ENCODE measurements around the gene PRKCSH.

PRKCSH gene

GRCh38 chr19:11444059-11444458, 8.6 kb downstream of the PRKCSH start:
- Histone ChIP-seq H3K9ac (ENCODE audit: low read depth, low read length) (no peak overlapping the region), H3K4me3 (ENCODE audit: low read depth, low read length) (no peak overlapping the region), H3K4me1 (ENCODE audit: control insufficient read depth, insufficient read depth, low read length) (no peaks in the 10 kb centered on the region), H3K27me3 (ENCODE audit: control insufficient read depth, insufficient read depth, low read length) (no peaks in the 10 kb centered on the region), H3K27ac (ENCODE audit: low read depth, low read length) (no peak overlapping the region), H3K36me3 (ENCODE audit: control insufficient read depth, insufficient read depth, low read length) (peaks cover 90% of the 10 kb centered on the region), H3K9me3 (ENCODE audit: control insufficient read depth, insufficient read depth, low read length) (no peaks in the 10 kb centered on the region)

- Histone ChIP-seq H3K9ac (ENCODE audit: low read depth, low read length) (no peak overlapping the region), H3K27me3 (ENCODE audit: control insufficient read depth, insufficient read depth, low read length) (no peaks in the 10 kb centered on the region), H3K27ac (ENCODE audit: low read depth, low read length) (no peak overlapping the region), H3K4me3 (ENCODE audit: low read depth, low read length) (no peak overlapping the region), H3K4me1 (ENCODE audit: control insufficient read depth, insufficient read depth, low read length) (no peaks in the 10 kb centered on the region), H3K9me3 (ENCODE audit: control insufficient read depth, insufficient read depth, low read length) (no peaks in the 10 kb centered on the region), H3K36me3 (ENCODE audit: control insufficient read depth, insufficient read depth, low read length) (peaks cover 90% of the 10 kb centered on the region)
These were observed 9.7 kb downstream of the PRKCSH start for GRCh38 chr19:11445141-11445540.

- no peaks in the 10 kb centered on the region for H3K27me3 ChIP-seq (ENCODE audit: control insufficient read depth, insufficient read depth, low read length)
- H3K9me3 ChIP-seq (ENCODE audit: control insufficient read depth, insufficient read depth, low read length) = no peaks in the 10 kb centered on the region
- no peak overlapping the region for H3K27ac ChIP-seq (ENCODE audit: low read depth, low read length)
- no peak overlapping the region for H3K9ac ChIP-seq (ENCODE audit: low read depth, low read length)
- H3K36me3 ChIP-seq (ENCODE audit: control insufficient read depth, insufficient read depth, low read length) = peaks cover 84% of the 10 kb centered on the region
- no peaks in the 10 kb centered on the region for H3K4me1 ChIP-seq (ENCODE audit: control insufficient read depth, insufficient read depth, low read length)
- no peak overlapping the region for H3K4me3 ChIP-seq (ENCODE audit: low read depth, low read length)
These were observed 10.8 kb downstream of the PRKCSH start for GRCh38 chr19:11446271-11446651.

GRCh38 chr19:11446652-11447301, 11.3 kb downstream of the PRKCSH start:
- Histone ChIP-seq H3K4me3 (ENCODE audit: low read depth, low read length) (no peak overlapping the region), H3K9me3 (ENCODE audit: control insufficient read depth, insufficient read depth, low read length) (no peaks in the 10 kb centered on the region), H3K9ac (ENCODE audit: low read depth, low read length) (no peak overlapping the region), H3K4me1 (ENCODE audit: control insufficient read depth, insufficient read depth, low read length) (0 out of 2 replicates have a peak, but pooled peaks cover under 1% of the 10 kb centered on the region), H3K27me3 (ENCODE audit: control insufficient read depth, insufficient read depth, low read length) (no peaks in the 10 kb centered on the region), H3K27ac (ENCODE audit: low read depth, low read length) (no peak overlapping the region), H3K36me3 (ENCODE audit: control insufficient read depth, insufficient read depth, low read length) (peaks cover 79% of the 10 kb centered on the region)

GRCh38 chr19:11447347-11448262, 12.2 kb downstream of the PRKCSH start:
- Histone ChIP-seq H3K36me3 (ENCODE audit: control insufficient read depth, insufficient read depth, low read length) (peaks cover 70% of the 10 kb centered on the region), H3K27ac (ENCODE audit: low read depth, low read length) (no peak overlapping the region), H3K4me1 (ENCODE audit: control insufficient read depth, insufficient read depth, low read length) (peaks cover 7% of the 10 kb centered on the region), H3K27me3 (ENCODE audit: control insufficient read depth, insufficient read depth, low read length) (no peaks in the 10 kb centered on the region), H3K4me3 (ENCODE audit: low read depth, low read length) (no peak overlapping the region), H3K9me3 (ENCODE audit: control insufficient read depth, insufficient read depth, low read length) (no peaks in the 10 kb centered on the region), H3K9ac (ENCODE audit: low read depth, low read length) (no peak overlapping the region)

GRCh38 chr19:11448410-11448809, 13.0 kb downstream of the PRKCSH start:
- Histone ChIP-seq H3K9me3 (ENCODE audit: control insufficient read depth, insufficient read depth, low read length) (no peaks in the 10 kb centered on the region), H3K27me3 (ENCODE audit: control insufficient read depth, insufficient read depth, low read length) (no peaks in the 10 kb centered on the region), H3K27ac (ENCODE audit: low read depth, low read length) (no peak overlapping the region), H3K4me3 (ENCODE audit: low read depth, low read length) (no peak overlapping the region), H3K4me1 (ENCODE audit: control insufficient read depth, insufficient read depth, low read length) (peaks cover 9% of the 10 kb centered on the region), H3K9ac (ENCODE audit: low read depth, low read length) (no peak overlapping the region), H3K36me3 (ENCODE audit: control insufficient read depth, insufficient read depth, low read length) (peaks cover 63% of the 10 kb centered on the region)

- Histone ChIP-seq H3K27me3 (ENCODE audit: control insufficient read depth, insufficient read depth, low read length) (no peaks in the 10 kb centered on the region), H3K9me3 (ENCODE audit: control insufficient read depth, insufficient read depth, low read length) (no peaks in the 10 kb centered on the region), H3K4me3 (ENCODE audit: low read depth, low read length) (no peak overlapping the region), H3K4me1 (ENCODE audit: control insufficient read depth, insufficient read depth, low read length) (peaks cover 11% of the 10 kb centered on the region), H3K9ac (ENCODE audit: low read depth, low read length) (no peak overlapping the region), H3K27ac (ENCODE audit: low read depth, low read length) (no peak overlapping the region), H3K36me3 (ENCODE audit: control insufficient read depth, insufficient read depth, low read length) (peaks cover 57% of the 10 kb centered on the region)
These were observed 13.6 kb downstream of the PRKCSH start for GRCh38 chr19:11448923-11449554.

- Histone ChIP-seq H3K9me3 (ENCODE audit: control insufficient read depth, insufficient read depth, low read length) (no peaks in the 10 kb centered on the region), H3K4me1 (ENCODE audit: control insufficient read depth, insufficient read depth, low read length) (peaks cover 11% of the 10 kb centered on the region), H3K4me3 (ENCODE audit: low read depth, low read length) (no peak overlapping the region), H3K36me3 (ENCODE audit: control insufficient read depth, insufficient read depth, low read length) (peaks cover 40% of the 10 kb centered on the region), H3K9ac (ENCODE audit: low read depth, low read length) (no peak overlapping the region), H3K27ac (ENCODE audit: low read depth, low read length) (peak overlapping the region; percentile 54), H3K27me3 (ENCODE audit: control insufficient read depth, insufficient read depth, low read length) (no peaks in the 10 kb centered on the region)
These were observed 15.3 kb downstream of the PRKCSH start for GRCh38 chr19:11450570-11451326.

GRCh38 chr19:11451327-11451870, 16.0 kb downstream of the PRKCSH start:
- no peak overlapping the region for H3K9ac ChIP-seq (ENCODE audit: low read depth, low read length)

GRCh38 chr19:11451871-11452619, 16.6 kb downstream of the PRKCSH start:
- Histone ChIP-seq H3K9ac (ENCODE audit: low read depth, low read length) (0 out of 2 replicates have a peak overlapping the region, but pooled peaks have one; percentile 24), H3K27ac (ENCODE audit: low read depth, low read length) (peak overlapping the region; percentile 47), H3K4me1 (ENCODE audit: control insufficient read depth, insufficient read depth, low read length) (peaks cover 11% of the 10 kb centered on the region), H3K27me3 (ENCODE audit: control insufficient read depth, insufficient read depth, low read length) (no peaks in the 10 kb centered on the region), H3K9me3 (ENCODE audit: control insufficient read depth, insufficient read depth, low read length) (no peaks in the 10 kb centered on the region), H3K36me3 (ENCODE audit: control insufficient read depth, insufficient read depth, low read length) (peaks cover 32% of the 10 kb centered on the region), H3K4me3 (ENCODE audit: low read depth, low read length) (no peak overlapping the region; the same call in 1 of the 2 replicates)

More at GRCh38 chr19:11451327-11451870, 16.0 kb downstream of the PRKCSH start:
- Histone ChIP-seq H3K4me3 (ENCODE audit: low read depth, low read length) (no peak overlapping the region), H3K9me3 (ENCODE audit: control insufficient read depth, insufficient read depth, low read length) (no peaks in the 10 kb centered on the region), H3K36me3 (ENCODE audit: control insufficient read depth, insufficient read depth, low read length) (peaks cover 35% of the 10 kb centered on the region), H3K27me3 (ENCODE audit: control insufficient read depth, insufficient read depth, low read length) (no peaks in the 10 kb centered on the region), H3K27ac (ENCODE audit: low read depth, low read length) (peak overlapping the region; percentile 54), H3K4me1 (ENCODE audit: control insufficient read depth, insufficient read depth, low read length) (peaks cover 11% of the 10 kb centered on the region)
